K562 (cell line): Measurements from ENCODE around the gene FOSL2. TPM values are rescaled to one million over a fixed set of nuclear protein-coding genes. Genes with fewer than 3 reads are reported as not detected.

Source experiments
- ATAC-seq: fragments of 200-7000 bp; cut with Tn5 transposase; 3 replicates; pipeline ENCODE4 v1.9.1; 2020; ENCODE audit warnings: moderate library complexity
- BruUV-seq: library from RNA; stranded (reverse); fragments of 400-500 nt; replicated peaks from 2 replicates; lab custom pipeline; 2021; lab: Mats Ljungman, UMichigan
- CTCF ChIA-PET: fragments of 300-600 bp; formaldehyde crosslinking; extraction: SDS; loops from one replicate; lab custom pipeline; 2021; ENCODE audit warnings: low intra/inter-chr PET ratio; lab: Yijun Ruan, JAX
- POLR2A ChIA-PET: fragments of 300-600, 350-650 bp; sonication (Branson Sonifier 250); formaldehyde crosslinking; extraction: SDS; loops from one replicate; lab custom pipeline; 2021; ENCODE audit warnings: antibody characterized with exemption, inconsistent platforms; lab: Yijun Ruan, JAX
- DNase-seq, 4 experiments: peaks; one replicate each; pipeline versions ENCODE4 v3.0.0 to v3.0.0-alpha.2; 2011 to 2018; ENCODE audit warnings: low spot score in 3 of 4, mixed read lengths in 3 of 4; ENCODE audit errors: extremely low read depth in 1 of 4
- FAIRE-seq: peaks from 2 replicates; lab custom pipeline; 2011; peaks lifted over from hg19 to GRCh38; lab: Jason Lieb, UNC
- H2AFZ ChIP-seq: 2 replicates; pipeline ENCODE4 v1.6.0; 2011; ENCODE audit warnings: low read depth, low read length, control low read depth, inconsistent platforms
- H3K27ac ChIP-seq: fragments of 200-600 bp; 3 replicates; pipeline ENCODE4 v1.8.0; 2011; ENCODE audit warnings: low read depth, mild to moderate bottlenecking, control low read depth, inconsistent platforms, low read length, moderate library complexity, mixed read lengths; ENCODE audit errors: extremely low read depth
- H3K27me3 ChIP-seq, 2 experiments: fragments of 300-600 bp in 1 of 2; 2 replicates in 1 of 2; 3 replicates in 1 of 2; pipeline versions ENCODE4 v1.6.0 to v1.8.0; 2011; ENCODE audit warnings: inconsistent platforms in 2 of 2, low read length in 2 of 2, mild to moderate bottlenecking in 1 of 2, mixed read lengths in 1 of 2, moderate library complexity in 1 of 2; ENCODE audit not compliant: control insufficient read depth in 2 of 2, insufficient read depth in 2 of 2
- H3K36me3 ChIP-seq: fragments of 300-600 bp; 3 replicates; pipeline ENCODE4 v1.8.0; 2011; ENCODE audit warnings: mild to moderate bottlenecking, low read length, inconsistent platforms; ENCODE audit not compliant: control insufficient read depth, insufficient read depth
- H3K4me1 ChIP-seq, 2 experiments: fragments of 200-600 bp in 1 of 2; replicated peaks in 1 of 2; 2 replicates in 1 of 2; 3 replicates in 1 of 2; pipeline versions ENCODE4 v1.5.1 to v1.8.0; 2011; ENCODE audit warnings: inconsistent platforms in 2 of 2, low read length in 2 of 2, mild to moderate bottlenecking in 1 of 2, mixed read lengths in 1 of 2, moderate library complexity in 1 of 2; ENCODE audit not compliant: control insufficient read depth in 2 of 2, insufficient read depth in 2 of 2
- H3K4me2 ChIP-seq: 2 replicates; pipeline ENCODE4 v1.6.1; 2011; ENCODE audit warnings: low read length, control low read depth, inconsistent platforms, mixed read lengths; ENCODE audit not compliant: insufficient read depth
- H3K4me3 ChIP-seq: fragments of 200-600 bp; sonication (generic), shearing (Covaris generic); 2 replicates; pipeline ENCODE4 v1.5.1; 2016; ENCODE audit warnings: control low read depth, inconsistent platforms
- H3K79me2 ChIP-seq: fragments of 200-600 bp; 3 replicates; pipeline ENCODE4 v1.8.0; 2011; ENCODE audit warnings: low read length, inconsistent platforms; ENCODE audit not compliant: control insufficient read depth, insufficient read depth
- H3K9ac ChIP-seq, 2 experiments: 2 replicates each; pipeline versions ENCODE4 v1.6.0 to v1.6.1; 2011; ENCODE audit warnings: low read depth in 2 of 2, low read length in 2 of 2, control low read depth in 1 of 2, inconsistent platforms in 1 of 2, mild to moderate bottlenecking in 1 of 2, mixed read lengths in 1 of 2; ENCODE audit not compliant: insufficient read depth in 1 of 2
- H3K9me1 ChIP-seq: one replicate; pipeline ENCODE4 v1.6.0; 2011; ENCODE audit warnings: inconsistent platforms, mild to moderate bottlenecking, low read length, moderate library complexity; ENCODE audit not compliant: control insufficient read depth, insufficient read depth
- H3K9me3 ChIP-seq: replicated peaks from 2 replicates; pipeline ENCODE4 v1.5.1; 2011; ENCODE audit warnings: low read depth, low read length, inconsistent platforms; ENCODE audit not compliant: control insufficient read depth, insufficient read depth
- H4K20me1 ChIP-seq: replicated peaks from 2 replicates; pipeline ENCODE4 v1.6.1; 2011; ENCODE audit warnings: low read length, inconsistent platforms, mixed read lengths; ENCODE audit not compliant: control insufficient read depth, insufficient read depth
- ARID3A ChIP-seq: IDR thresholded peaks from 2 replicates; pipeline ENCODE4 v1.6.1; 2012; ENCODE audit warnings: low read depth, low read length, improper control_type of control experiment, borderline replicate concordance
- BHLHE40 ChIP-seq: IDR thresholded peaks from 2 replicates; pipeline ENCODE4 v1.6.1; 2011; ENCODE audit warnings: low read length, improper control_type of control experiment
- DDX20 ChIP-seq: fragments of 450-650 bp; IDR thresholded peaks from 2 replicates; pipeline ENCODE4 v1.6.1; 2016; ENCODE audit warnings: missing genetic modification characterization, low read depth, mild to moderate bottlenecking, missing compliant biosample characterization, moderate library complexity
- RERE ChIP-seq: sonication (generic); formaldehyde crosslinking; IDR thresholded peaks from 2 replicates; pipeline ENCODE4 v1.8.0; 2023; ENCODE audit warnings: missing genetic modification reagents, mild to moderate bottlenecking, borderline replicate concordance
- SREBF1 ChIP-seq: fragments of 150-350 bp; IDR thresholded peaks from 2 replicates; pipeline ENCODE4 v1.6.1; 2014; ENCODE audit warnings: antibody characterized with exemption, low read depth, low read length, borderline replicate concordance
- YY1 ChIP-seq, 3 experiments: IDR thresholded peaks; 2 replicates each; pipeline ENCODE4 v1.6.1; 2011; ENCODE audit warnings: low read length in 2 of 3, mild to moderate bottlenecking in 2 of 3, moderate library complexity in 2 of 3, borderline replicate concordance in 1 of 3, control low read depth in 1 of 3, low read depth in 1 of 3; ENCODE audit not compliant: insufficient read depth in 3 of 3, insufficient replicate concordance in 2 of 3, control insufficient read depth in 1 of 3, insufficient read length in 1 of 3; ENCODE audit errors: extremely low read depth in 1 of 3
- ZNF143 ChIP-seq: sonication (generic); formaldehyde crosslinking; IDR thresholded peaks from 2 replicates; pipeline ENCODE4 v1.9.0; 2022; ENCODE audit warnings: mild to moderate bottlenecking, missing genetic modification reagents
- ZNF655 ChIP-seq: fragments of 250-450 bp; sonication (Bioruptor Pico); IDR thresholded peaks from 2 replicates; pipeline ENCODE4 v1.5.0; 2021
- WGBS: fragments of 100-300 bp; shearing (Covaris generic); methylation state at CpG from one replicate; pipeline ENCODE4 v1.1.6; 2016; ENCODE audit warnings: low coverage, mixed read lengths; ENCODE audit not compliant: insufficient coverage; ENCODE audit errors: missing lambda C conversion rate; 5-methylcytosine and 5-hydroxymethylcytosine counted together
- in situ Hi-C: fragments of 300-500 bp; cut with MboI; formaldehyde crosslinking; loops from 4 replicates; pipeline ENCODE4 v1.15.0; 2018; ENCODE audit warnings: inconsistent platforms, mixed read lengths
- intact Hi-C: fragments of 100-400 bp; cut with micrococcal nuclease; formaldehyde crosslinking; loops from 2 replicates; pipeline ENCODE4 v1.14.2; 2022
- polyA plus RNA-seq, 8 experiments: library from polyadenylated mRNA; depleted of rRNA in 4 of 8; stranded (reverse) in 5 of 8; unstranded in 3 of 8; fragments of >200 nt; fragmentation: Nextera tagmentation in 2 of 8; fragmentation: Illumina TruSeq in 1 of 8; extraction: Ambion mirVana in 2 of 8; extraction: Trizol in 1 of 8; gene quantifications; 2 replicates each; pipeline versions ENCODE4 v1.2.1 to v1.2.3, GENCODE V29; 2011 to 2014; ENCODE audit warnings: inconsistent platforms in 1 of 8, missing spikeins in 1 of 8
- total RNA-seq, 7 experiments: library from RNA; depleted of rRNA in 6 of 7; stranded (reverse); fragments of >200 nt in 6 of 7; fragmentation: Illumina TruSeq in 2 of 7; extraction: Trizol in 2 of 7; gene quantifications; 2 replicates each; pipeline versions ENCODE4 v1.2.1 to v1.2.3, GENCODE V29; 2011 to 2021; ENCODE audit warnings: low replicate concordance in 1 of 7

Gene FOSL2
- total and polyA plus RNA-seq, 9 of the 15 experiments (the other 6 are each of a cell fraction or from before 2014, with no cell fraction given) = 0.04 to 2.9 (median 0.80) TPM

GRCh38 chr2:28377195-28377816 lies 15.4 kb upstream of the FOSL2 start:
- POLR2A ChIA-PET = interaction anchor here (0.8 kb wide), 1 partner anchor 43 kb away, joined by 3 read pairs; no protein-coding TSS in a partner anchor
- WGBS = 20% methylated on average over 6 of the region's 19 CpGs
- no peak overlapping the region for H3K4me2 ChIP-seq
- CTCF ChIA-PET = no interaction called here
- H3K4me1 ChIP-seq = peaks cover 2 to 11% of the 10 kb centered on the region in 2 experiments; a peak in 4 of 5 replicates
- H2AFZ ChIP-seq = no peak overlapping the region
- no peaks in the 10 kb centered on the region for H4K20me1 ChIP-seq
- no peak overlapping the region for H3K9ac ChIP-seq
- FAIRE-seq = no peak
- H3K79me2 ChIP-seq = no peaks in the 10 kb centered on the region
- no peaks in the 10 kb centered on the region for H3K9me3 ChIP-seq
- intact Hi-C loops = no loop called here
- H3K9me1 ChIP-seq = no peaks in the 10 kb centered on the region
- H3K36me3 ChIP-seq = no peaks in the 10 kb centered on the region
- DNase-seq = peak in 2 of 4 experiments; percentile 43 to 47
- H3K27me3 ChIP-seq = no peaks in the 10 kb centered on the region; a peak in 1 of 5 replicates
- no peak overlapping the region for H3K4me3 ChIP-seq
- ATAC-seq = peak; percentile 40; the same call in 2 of the 3 replicates
- no peak overlapping the region for H3K27ac ChIP-seq
- no TSS peak for BruUV-seq
- in situ Hi-C loops = no loop called here
- TF ChIP-seq SREBF1 (no peak), BHLHE40 (no peak), RERE (CRISPR knock-in tag) (no peak), ZNF143 (CRISPR knock-in tag) (no peak), DDX20 (no peak), YY1 (IDR thresholded peaks at IDR 0.05; ENCODE audit: borderline replicate concordance in 1 of 3, control insufficient read depth in 1 of 3, extremely low read depth in 1 of 3, insufficient read depth in 3 of 3, insufficient read length in 1 of 3, insufficient replicate concordance in 2 of 3, low read depth in 1 of 3, low read length in 2 of 3) (no peak), ZNF655 (no peak), ARID3A (no peak)
